Heart left ventricle (tissue), 13 donors: ENCODE data around the gene NUBP2.

Experiments used
- POLR2A ChIP-seq, 2 donors: fragments of 450-650 bp; IDR thresholded peaks; one replicate each; pipeline ENCODE4 v1.6.1; 2017; ENCODE audit warnings: antibody characterized with exemption in 2 of 2, mild to moderate bottlenecking in 2 of 2, moderate library complexity in 2 of 2
- TF ChIP-seq, protein P1 (sequence below), 12 donors: fragments of 200-600 bp; sonication (generic) in 4 of 12; IDR thresholded peaks; one replicate each; pipeline versions ENCODE4 v1.5.0 to v1.8.0; 2018 to 2022; ENCODE audit warnings: antibody characterized with exemption in 12 of 12, mild to moderate bottlenecking in 5 of 12
- donor health status: ischemic (EF 13 %, LVEDD 7.1; RV severe dilation, severe dysfunction).
- donor health status: DM: no; HTN: yes; CAD: no.
- donor health status: DM: no; HTN: no; CAD: no.
- donor health status: ischemic (EF 25% LVEDD 6.9; RV normal size, moderate dysfunction).
- donor health status: ischemic (EF 25% LVEDD 5.7; RV mildly dilated, moderate dysfunction).
- donor health status: ischemic (EF 35%, LVEDD 5.7; RV mildly dilated, moderate dysfunction).
- donor health status: nonischemic (EF 11% LVEDD 7.7; RV severe dilation, severe dysfunction).
- donor health status: DM: yes; HTN: yes; CAD: no.
- donor health status: PGD.
- donor health status: ischemic (EF 29% LVEDD 5.4; RV normal size, mild dysfunction).
- donor health status: nonischemic (EF 23%, LVEDD 6.1; RV moderate dilation, normal function).

DNA sequence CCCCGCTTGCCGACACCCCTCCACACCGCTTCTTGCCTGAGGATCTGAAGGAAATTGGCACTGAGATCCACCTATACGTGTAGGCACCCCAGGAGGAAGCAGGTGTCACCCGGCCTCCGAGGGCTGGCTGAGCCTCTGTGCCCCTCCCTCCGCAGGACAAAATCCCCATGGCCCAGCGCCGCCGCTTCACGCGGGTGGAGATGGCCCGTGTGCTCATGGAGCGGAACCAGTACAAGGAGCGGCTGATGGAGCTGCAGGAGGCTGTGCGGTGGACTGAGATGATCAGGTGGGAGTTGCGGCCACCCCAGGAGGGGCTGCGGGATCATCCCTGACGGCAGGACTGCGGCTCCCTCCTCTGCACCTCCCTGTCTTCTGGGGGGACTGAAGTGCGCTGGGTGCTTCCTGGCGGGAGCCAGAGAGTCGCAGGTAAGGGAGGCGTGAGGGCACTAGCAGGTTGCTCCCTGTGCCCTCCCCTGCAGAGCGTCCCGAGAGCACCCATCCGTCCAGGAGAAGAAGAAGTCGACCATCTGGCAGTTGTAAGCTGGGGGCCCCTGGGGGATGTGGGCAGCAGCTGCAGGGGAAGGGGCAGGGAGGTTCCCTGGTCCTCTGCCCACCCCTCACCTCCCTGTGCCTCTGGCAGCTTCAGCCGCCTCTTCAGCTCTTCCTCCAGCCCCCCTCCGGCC is 20.4 kb upstream of the NUBP2 start:
- TF ChIP-seq, protein P1, sequence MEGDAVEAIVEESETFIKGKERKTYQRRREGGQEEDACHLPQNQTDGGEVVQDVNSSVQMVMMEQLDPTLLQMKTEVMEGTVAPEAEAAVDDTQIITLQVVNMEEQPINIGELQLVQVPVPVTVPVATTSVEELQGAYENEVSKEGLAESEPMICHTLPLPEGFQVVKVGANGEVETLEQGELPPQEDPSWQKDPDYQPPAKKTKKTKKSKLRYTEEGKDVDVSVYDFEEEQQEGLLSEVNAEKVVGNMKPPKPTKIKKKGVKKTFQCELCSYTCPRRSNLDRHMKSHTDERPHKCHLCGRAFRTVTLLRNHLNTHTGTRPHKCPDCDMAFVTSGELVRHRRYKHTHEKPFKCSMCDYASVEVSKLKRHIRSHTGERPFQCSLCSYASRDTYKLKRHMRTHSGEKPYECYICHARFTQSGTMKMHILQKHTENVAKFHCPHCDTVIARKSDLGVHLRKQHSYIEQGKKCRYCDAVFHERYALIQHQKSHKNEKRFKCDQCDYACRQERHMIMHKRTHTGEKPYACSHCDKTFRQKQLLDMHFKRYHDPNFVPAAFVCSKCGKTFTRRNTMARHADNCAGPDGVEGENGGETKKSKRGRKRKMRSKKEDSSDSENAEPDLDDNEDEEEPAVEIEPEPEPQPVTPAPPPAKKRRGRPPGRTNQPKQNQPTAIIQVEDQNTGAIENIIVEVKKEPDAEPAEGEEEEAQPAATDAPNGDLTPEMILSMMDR (IDR thresholded peaks at IDR 0.05) = no peak
- no peak for TF ChIP-seq POLR2A (IDR thresholded peaks at IDR 0.05)
